GM21360 (cell line): ENCODE measurements around the gene L1CAM.
"Not testable (repeated sequence)": the region's sequence is repeated elsewhere in the genome, so short reads cannot be mapped to it uniquely, and the experiment has no call there.

ENCODE experiments used
- ATAC-seq: cut with Tn5 transposase; IDR thresholded peaks from one replicate; pipeline ENCODE4 v1.9.1; 2021; ENCODE audit warnings: mild to moderate bottlenecking, moderate library complexity; ENCODE audit not compliant: unreplicated experiment

Gene L1CAM

GRCh38 chrX:153832728-153833127, 53.2 kb downstream of the L1CAM start:
- ATAC-seq = no peak

GRCh38 chrX:153831429-153832150, 54.4 kb downstream of the L1CAM start:
- no peak for ATAC-seq

DNA sequence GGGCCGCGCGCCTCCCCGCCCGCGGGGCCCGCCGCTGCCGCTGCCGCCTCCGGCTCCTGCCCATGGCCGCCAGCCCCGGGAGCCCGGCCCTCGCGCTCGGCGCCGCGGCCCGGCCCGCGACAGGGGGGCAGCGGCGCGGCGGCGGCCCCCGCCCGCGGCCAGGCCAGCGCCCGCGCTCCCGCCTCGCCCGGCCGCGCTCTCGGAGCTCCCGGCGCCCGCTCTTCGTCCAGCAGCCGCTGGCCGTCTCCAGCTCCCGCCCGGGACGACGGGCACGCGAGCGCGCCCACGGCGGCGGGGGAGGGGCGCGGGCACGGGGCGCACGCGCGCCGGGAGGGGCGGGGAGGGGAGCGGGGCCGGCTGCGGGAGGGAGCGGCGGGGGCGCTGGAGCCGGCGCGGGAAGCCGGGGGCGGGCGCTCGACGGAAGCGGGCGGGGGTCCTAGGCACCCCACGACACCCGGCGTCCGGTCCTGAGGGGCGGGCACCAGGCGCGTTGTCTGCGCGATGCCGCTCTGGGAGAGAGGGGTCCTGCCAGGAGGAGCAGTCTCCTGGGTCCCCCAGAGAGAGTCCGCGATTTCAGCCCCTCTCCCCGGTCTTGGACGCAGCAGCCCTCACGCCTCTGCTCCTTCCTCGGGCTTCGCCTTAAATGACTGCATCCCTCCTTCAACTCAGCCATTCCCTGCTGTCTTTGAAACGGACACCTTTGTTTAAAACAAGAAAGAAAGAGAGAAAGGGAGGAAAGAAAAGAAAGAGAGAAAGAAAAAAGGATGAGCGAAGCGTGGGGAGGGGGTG, 55.1 kb downstream of the L1CAM start:
- no peak for ATAC-seq

GRCh38 chrX:153829799-153830639, 56.0 kb downstream of the L1CAM start, which contains the start of gene PDZD4:
TSS of gene PDZD4 (minus strand) at chrX:153830544. CDS start at chrX:153830298, 246 bp downstream.
- no peak for ATAC-seq

- no peak for ATAC-seq
Measured at GRCh38 chrX:153829549-153829798, 56.5 kb downstream of the L1CAM start.

DNA sequence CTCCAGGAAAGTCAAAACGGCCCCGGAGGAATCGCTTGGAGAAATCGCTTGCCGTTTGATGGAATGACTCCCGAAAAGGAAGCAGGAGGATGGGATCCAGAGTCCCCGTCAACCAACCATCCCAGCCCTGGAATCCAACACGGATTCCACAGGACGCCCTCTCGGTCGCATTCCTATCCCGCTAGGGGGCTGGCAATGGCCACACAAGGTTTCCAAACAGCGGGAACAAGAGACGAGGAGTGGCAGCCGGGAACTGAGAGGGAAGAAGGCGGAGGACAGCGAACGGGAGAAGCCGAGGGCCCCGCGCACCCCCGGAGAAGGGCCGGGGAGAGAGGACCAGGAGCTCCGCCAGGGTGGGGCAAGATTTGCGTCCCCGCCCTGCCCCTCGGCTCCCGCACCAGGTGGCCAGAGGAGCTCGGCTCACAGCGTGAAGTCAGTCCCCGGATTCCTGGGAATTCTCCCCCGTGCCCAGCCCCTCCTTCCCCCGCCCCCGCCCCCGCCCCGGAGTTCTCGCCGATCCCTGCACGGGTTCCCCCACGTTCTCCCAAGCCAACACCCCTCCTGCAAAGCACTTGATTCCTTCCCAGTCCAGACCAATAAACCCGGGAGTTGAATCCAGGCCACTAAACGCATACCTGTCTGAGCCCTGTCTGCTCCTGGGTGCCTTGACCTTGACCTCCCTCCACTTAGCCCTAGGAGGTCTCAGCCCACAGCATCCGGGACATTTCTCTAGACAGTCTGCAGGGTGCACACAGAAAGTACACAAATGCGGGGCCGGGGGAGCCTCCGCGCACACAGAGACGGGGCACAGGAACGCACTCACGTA, 57.0 kb downstream of the L1CAM start:
- no peak for ATAC-seq

DNA sequence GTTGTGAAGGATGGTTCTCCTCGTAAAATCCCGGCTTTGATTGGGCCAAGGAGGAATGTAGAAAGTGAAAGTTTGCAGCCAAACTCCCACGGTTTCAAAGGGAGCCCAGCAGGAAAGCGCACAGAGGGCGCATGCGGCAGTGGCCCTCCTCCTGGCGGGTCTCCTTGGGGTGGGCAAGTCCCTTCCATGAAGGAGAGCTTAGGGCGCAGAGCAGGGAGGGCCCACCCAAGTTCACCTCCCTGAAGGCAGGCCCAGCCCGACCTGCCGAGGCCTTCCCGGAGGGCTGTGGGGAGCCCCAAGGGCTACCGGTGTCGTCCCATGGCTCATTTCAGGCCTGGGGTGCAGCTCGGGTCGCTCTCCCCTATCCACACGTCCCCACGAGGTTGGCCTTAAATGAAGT, 57.7 kb downstream of the L1CAM start:
- ATAC-seq = no peak

GRCh38 chrX:153827903-153828302, 58.1 kb downstream of the L1CAM start:
- ATAC-seq = no peak

DNA sequence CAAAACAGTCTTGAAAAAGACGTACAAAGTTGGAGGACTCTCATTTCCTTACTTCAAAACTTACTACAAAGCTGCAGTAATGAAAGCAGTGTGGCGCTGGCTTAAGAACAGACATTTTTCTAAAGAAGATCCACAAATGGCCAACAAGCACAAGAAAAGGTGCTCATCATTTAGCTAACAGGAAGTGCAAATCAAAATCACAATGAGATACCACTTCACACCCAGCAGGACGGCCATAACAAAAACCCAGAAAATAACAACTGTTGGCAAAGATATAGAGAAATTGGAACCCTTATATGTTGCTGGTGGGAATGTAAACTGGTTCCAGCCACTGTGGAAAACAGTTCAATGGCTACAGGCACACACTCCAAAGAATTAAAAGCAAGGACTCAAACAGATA, 59.0 kb downstream of the L1CAM start:
- no peak for ATAC-seq

- ATAC-seq = no peak
Measured at GRCh38 chrX:153825042-153825441, 60.9 kb downstream of the L1CAM start.

DNA sequence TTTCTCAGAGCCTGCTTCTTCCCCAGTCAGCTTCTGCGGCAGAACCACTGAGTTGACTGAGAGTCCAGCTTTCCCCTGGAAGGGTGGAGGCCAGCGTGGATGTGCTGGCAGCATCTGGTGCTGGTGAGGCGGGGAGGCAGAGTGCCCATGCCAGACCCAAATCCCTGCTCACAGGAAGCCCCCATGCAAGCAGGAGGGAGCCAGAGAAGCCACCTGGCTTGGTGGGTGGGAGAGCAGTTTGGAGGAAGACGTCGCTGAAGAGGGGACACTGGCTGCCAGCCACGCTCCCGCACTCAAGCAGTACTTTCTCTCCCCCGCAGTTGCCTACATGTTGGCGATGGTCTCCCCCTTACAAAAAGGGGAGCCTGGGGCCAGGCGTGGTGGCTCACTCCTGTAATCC, 61.6 kb downstream of the L1CAM start:
- ATAC-seq = no peak

GRCh38 chrX:153821066-153821465, 64.9 kb downstream of the L1CAM start:
- no peak for ATAC-seq

- no peak for ATAC-seq
Measured at GRCh38 chrX:153820601-153821000, 65.4 kb downstream of the L1CAM start.

DNA sequence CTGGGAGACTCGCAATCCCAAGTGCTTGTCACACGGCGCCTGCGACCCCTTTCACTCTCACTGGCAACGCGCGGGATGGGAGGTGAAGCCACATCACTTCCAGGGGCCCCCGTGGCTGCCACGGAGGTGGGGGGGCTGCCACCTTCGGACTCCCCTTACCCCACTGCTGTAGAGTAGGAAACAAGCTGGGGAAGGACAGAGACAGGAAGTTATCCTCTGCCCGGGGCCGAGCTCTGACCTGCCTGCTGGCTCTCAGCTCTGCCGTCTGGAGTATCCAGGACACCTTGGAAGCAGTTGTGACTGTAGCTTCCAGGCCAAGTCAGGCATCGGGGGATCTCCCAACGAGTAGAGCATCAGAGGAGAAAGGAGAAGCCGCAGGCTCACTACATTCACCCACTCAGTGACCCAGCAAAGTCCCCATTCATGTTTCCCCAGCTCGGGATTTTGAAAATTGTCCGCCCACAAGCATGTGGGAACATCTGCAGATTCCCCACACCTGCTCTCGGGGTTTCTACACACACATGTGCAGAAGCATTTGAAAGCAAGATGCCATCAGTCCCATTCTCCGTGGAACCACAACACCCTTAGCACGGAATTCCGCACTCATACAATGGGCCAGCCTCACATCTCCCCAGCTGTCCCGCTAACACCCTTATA, 66.5 kb downstream of the L1CAM start:
- no peak for ATAC-seq

GRCh38 chrX:153818571-153819383, 67.2 kb downstream of the L1CAM start:
- no peak for ATAC-seq

DNA sequence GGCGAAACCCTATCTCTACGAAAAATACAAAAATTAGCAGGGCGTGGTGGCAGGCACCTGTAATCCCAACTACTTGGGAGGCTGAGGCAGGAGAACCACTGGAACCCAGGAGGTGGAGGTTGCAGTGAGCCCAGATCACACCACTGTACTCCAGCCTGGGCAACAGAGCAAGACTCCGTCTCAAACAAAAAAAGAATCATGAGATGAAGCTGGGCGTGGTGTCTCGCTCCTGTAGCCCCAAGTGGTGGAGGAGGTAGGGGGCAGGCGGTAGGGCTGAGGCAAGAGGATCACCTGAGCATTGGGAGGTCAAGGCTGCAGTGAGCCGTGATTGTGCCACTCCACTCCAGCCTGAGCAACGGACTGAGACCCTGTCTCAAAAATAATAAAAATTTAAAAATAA, 67.9 kb downstream of the L1CAM start:
- not testable (repeated sequence) for ATAC-seq

DNA sequence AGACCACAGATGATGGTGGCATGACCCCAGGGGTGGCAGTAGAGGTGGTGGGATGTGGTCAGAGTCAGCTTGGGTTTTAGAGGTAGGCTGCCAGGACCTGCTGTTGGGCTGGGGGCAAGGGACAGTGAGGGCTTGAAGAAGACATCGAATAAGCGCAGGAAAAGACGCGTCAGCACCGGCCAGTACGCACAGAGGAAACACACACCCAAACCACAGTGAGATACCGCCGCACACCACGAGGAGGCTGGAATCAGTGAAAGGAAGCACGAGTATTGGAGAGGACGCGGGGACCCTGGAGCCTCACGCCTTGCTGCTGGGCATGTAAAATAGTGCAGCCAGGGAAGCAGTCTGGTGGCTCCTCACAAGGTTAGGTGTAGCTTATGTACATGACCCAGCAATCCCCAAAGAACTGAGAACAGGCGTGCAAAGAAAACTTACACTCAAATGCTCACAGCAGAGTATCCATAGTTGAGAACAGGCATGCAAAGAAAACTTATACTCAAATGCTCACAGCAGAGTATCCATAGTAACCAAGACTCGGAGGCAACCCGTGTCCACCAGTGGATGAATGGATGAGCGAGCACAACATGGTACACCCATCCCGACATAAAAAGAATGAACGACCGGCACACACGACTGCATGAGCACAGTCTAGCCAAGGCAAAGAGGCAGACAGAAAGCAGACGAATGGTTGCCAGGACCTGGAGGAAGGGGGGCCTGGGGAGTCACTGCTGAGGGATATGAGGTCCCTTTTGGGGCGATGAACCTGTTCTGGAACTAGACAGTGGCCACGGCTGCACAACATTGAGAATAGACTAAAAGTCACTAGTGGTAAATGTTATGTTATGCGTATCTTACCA, 68.9 kb downstream of the L1CAM start:
- ATAC-seq = no peak

DNA sequence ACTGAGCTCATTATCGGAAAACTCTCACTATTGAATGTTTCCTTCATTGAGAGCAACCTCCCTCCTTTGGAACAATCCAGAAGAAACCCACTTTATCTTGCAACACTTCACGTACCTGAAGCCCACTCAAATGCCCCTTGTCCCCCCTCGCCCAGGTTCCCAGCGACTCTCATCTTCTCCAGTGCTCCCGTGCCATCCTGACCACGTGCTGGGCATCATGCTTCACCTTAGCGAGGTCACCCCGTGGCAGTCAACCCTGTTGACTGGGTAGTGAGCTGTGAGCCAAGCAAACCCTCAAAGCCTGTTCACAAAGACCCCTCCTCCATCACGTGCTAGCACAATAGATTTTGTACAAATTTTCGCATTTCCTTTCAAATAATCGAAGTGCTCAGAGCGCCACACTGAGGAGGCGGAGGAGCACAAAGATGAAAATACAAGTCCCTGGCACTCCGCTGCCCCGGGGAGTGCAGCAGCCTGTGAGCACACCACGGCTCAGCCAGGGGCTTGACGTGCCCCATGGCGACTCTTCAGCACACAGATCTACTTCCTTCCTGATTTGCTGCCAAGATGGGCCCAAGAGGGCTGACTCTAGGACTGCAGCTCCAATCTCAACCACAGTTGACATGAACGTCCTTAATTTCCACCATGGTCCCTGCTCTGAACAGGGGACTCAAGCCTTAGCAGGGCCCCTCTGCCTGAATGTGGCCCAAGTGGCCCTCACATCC, 71.2 kb downstream of the L1CAM start:
- no peak for ATAC-seq
